Vagina (tissue), 2 donors: ENCODE results near the gene TELO2.

Source experiments
- POLR2A ChIP-seq, 2 donors: fragments of 450-650 bp; IDR thresholded peaks; one replicate each; pipeline ENCODE4 v1.6.1; 2017; ENCODE audit warnings: antibody characterized with exemption in 2 of 2, mild to moderate bottlenecking in 2 of 2, moderate library complexity in 2 of 2
- TF ChIP-seq, protein P1 (sequence below), 3 experiments: fragments of 450-650 bp in 2 of 3; fragments of 200-600 bp in 1 of 3; sonication (generic) in 1 of 3; IDR thresholded peaks; one replicate each; pipeline ENCODE4 v1.5.1; 2017 to 2019; ENCODE audit warnings: antibody characterized with exemption in 3 of 3, mild to moderate bottlenecking in 2 of 3, moderate library complexity in 2 of 3

DNA sequence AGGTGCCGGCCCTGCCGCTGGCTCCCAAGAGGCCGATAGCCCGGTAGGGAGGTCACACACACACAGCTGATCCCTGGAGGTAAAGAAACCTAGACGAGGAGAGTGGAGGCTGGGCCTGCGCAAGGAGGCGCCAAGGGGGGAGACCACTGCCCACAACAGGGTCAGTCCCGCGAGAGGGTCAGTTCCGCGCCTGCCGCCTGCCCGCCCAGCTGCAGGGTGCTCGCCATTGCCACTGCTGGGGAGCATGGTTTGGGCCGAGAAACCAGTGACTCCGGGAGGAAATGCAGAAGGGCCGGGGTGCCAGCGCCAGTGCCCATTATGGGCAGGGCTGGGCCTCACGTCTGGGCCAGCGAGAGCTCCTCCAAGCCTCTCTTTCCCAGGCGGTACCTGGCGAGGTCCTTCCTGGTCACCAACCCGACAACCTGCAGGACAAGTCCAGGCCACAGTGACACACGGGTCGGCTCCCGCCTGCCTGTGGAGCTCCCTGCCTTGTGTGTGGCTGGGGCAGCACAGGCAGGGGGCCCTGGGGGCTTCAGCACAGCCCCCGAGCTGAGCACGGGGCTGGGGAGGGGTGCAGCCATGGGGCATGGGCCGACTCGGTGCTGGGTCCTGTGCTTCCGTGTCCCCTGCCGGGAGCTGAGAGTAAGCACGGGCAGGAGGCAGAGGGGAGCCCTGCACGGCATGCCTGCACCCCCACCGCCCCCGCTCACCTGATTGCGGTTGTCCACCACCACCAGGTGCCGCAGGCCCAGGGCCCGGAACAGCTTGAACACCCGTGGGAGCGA lies 46.7 kb upstream of the TELO2 start:
- TF ChIP-seq, protein P1, sequence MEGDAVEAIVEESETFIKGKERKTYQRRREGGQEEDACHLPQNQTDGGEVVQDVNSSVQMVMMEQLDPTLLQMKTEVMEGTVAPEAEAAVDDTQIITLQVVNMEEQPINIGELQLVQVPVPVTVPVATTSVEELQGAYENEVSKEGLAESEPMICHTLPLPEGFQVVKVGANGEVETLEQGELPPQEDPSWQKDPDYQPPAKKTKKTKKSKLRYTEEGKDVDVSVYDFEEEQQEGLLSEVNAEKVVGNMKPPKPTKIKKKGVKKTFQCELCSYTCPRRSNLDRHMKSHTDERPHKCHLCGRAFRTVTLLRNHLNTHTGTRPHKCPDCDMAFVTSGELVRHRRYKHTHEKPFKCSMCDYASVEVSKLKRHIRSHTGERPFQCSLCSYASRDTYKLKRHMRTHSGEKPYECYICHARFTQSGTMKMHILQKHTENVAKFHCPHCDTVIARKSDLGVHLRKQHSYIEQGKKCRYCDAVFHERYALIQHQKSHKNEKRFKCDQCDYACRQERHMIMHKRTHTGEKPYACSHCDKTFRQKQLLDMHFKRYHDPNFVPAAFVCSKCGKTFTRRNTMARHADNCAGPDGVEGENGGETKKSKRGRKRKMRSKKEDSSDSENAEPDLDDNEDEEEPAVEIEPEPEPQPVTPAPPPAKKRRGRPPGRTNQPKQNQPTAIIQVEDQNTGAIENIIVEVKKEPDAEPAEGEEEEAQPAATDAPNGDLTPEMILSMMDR (IDR thresholded peaks at IDR 0.05), result no peak
- no peak for TF ChIP-seq POLR2A (IDR thresholded peaks at IDR 0.05)
